NB4 (cell line): ENCODE results near the gene SH3YL1.

Source experiments
- DNase-seq: peaks from one replicate; pipeline ENCODE4 v3.0.0; 2010; ENCODE audit warnings: low read depth
- H3K4me3 ChIP-seq: one replicate; pipeline ENCODE4 v1.5.1; 2011; ENCODE audit warnings: mild to moderate bottlenecking, low read depth, low read length, moderate library complexity
- CTCF ChIP-seq: IDR thresholded peaks from one replicate; pipeline ENCODE4 v1.5.1; 2012; ENCODE audit warnings: low read depth, low read length
- MAX ChIP-seq: IDR thresholded peaks from 2 replicates; pipeline ENCODE4 v1.6.1; 2011; ENCODE audit warnings: low read depth, low read length
- MYC ChIP-seq: IDR thresholded peaks from 2 replicates; pipeline ENCODE4 v1.6.1; 2011; ENCODE audit warnings: low read depth, low read length
- POLR2A ChIP-seq: IDR thresholded peaks from 2 replicates; pipeline ENCODE4 v1.6.1; 2011; ENCODE audit warnings: mild to moderate bottlenecking; ENCODE audit not compliant: insufficient read length; ENCODE audit errors: extremely low read depth

Gene SH3YL1

DNA sequence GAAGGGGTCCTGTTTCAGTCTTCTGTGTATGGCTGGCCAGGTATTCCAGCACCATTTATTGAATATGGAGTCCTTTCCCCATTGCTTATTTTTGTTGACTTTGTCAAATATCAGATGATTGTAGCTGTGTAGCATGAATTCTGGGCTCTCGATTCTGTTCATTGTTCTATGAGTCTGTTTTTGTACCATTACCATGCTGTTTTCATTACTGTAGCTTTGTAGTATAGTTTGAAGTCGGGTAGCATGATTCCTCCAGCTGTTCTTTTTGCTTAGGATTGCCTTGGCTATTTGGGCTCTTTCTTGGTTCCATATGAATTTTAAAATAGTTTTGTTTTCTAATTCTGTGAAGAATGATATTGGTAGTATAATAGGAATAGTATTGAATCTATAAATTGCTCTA is 6.0 kb downstream of the SH3YL1 start:
- no peak overlapping the region for H3K4me3 ChIP-seq
- TF ChIP-seq MAX = no peak
- TF ChIP-seq POLR2A = no peak
- no peak for TF ChIP-seq CTCF
- no peak for TF ChIP-seq MYC
- no peak for DNase-seq

- TF ChIP-seq POLR2A (no peak), MAX (no peak), MYC (no peak), CTCF (no peak)
- DNase-seq = peak; percentile 39
Observed at GRCh38 chr2:257429-257828, 6.4 kb downstream of the SH3YL1 start.

DNA sequence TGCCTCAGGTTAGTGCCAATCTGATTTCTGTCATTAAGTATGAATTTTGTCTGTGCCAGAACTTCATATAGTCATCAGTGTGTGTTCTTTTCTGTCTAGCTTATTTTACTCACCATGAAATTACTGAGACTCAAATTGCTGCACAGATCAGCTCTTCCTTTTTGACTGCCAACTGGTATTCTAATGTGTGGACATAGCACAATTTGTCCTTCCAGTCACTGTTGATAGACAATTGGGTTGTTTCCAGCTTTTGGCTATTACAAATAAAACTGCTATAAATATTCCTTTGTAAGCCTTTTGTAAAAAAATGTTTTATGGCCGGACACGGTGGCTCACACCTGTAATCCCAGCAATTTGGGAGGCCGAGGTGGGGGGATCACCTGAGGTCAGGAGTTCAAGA is 7.7 kb downstream of the SH3YL1 start:
- no peak for TF ChIP-seq MYC
- TF ChIP-seq CTCF = no peak
- TF ChIP-seq POLR2A = no peak
- no peak for TF ChIP-seq MAX

More at GRCh38 chr2:257429-257828, 6.4 kb downstream of the SH3YL1 start:
- no peak overlapping the region for H3K4me3 ChIP-seq

GRCh38 chr2:255195-255594 is 8.6 kb downstream of the SH3YL1 start:
- no peak for TF ChIP-seq CTCF
- TF ChIP-seq MAX = no peak
- TF ChIP-seq MYC = no peak
- TF ChIP-seq POLR2A = no peak
- no peak overlapping the region for H3K4me3 ChIP-seq

More for the DNA sequence above, 7.7 kb downstream of the SH3YL1 start:
- DNase-seq = no peak
- H3K4me3 ChIP-seq = no peak overlapping the region

DNA sequence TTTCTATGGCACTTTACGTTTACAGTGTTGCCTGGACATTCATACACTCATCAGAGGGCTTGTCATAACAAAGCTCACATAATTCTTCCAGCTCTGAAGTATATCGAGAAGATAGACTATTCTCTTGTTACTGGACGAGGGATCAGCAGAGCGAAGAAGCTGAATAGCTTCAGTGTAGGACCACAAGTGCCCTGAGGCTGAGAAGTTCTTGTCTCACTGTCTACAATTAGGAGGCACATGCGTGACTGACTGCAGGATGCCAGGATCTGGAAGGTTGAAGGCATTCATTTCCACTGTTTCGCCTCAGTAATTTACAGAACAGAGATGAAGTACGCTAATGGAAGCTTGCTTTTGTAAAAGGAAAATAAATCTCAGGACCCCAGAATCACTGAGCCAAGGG is 9.6 kb downstream of the SH3YL1 start:
- no peak for DNase-seq
- TF ChIP-seq MYC (no peak), CTCF (no peak), MAX (no peak), POLR2A (no peak)
- H3K4me3 ChIP-seq = no peak overlapping the region

More at GRCh38 chr2:255195-255594, 8.6 kb downstream of the SH3YL1 start:
- DNase-seq = no peak
